Kidney epithelial cell (primary cell): ENCODE results near the gene SUV39H2. TPM values are rescaled to one million over a fixed set of nuclear protein-coding genes. Genes with fewer than 3 reads are reported as not detected.

Source experiments
- DNase-seq: peaks from one replicate; pipeline ENCODE4 v3.0.0-alpha.2; 2010; ENCODE audit warnings: low read depth
- H3K27me3 ChIP-seq: 2 replicates; pipeline ENCODE4 v1.6.0; 2011; ENCODE audit warnings: low read length; ENCODE audit not compliant: control insufficient read depth, insufficient read depth
- H3K36me3 ChIP-seq: 2 replicates; pipeline ENCODE4 v1.5.1; 2011; ENCODE audit warnings: low read length; ENCODE audit not compliant: control insufficient read depth, insufficient read depth
- H3K4me3 ChIP-seq: 2 replicates; pipeline ENCODE4 v1.5.1; 2011; ENCODE audit warnings: low read depth, mild to moderate bottlenecking, control low read depth, low read length
- total RNA-seq: library from RNA; depleted of rRNA; stranded (reverse); fragments of >200 nt; gene quantifications from 2 replicates; pipeline ENCODE4 v1.2.3, GENCODE V29; 2015
- TF ChIP-seq, protein P1 (sequence below): IDR thresholded peaks from 2 replicates; pipeline ENCODE4 v1.5.1; 2011; ENCODE audit warnings: mild to moderate bottlenecking, moderate library complexity, low read length, control low read depth, inconsistent platforms; ENCODE audit not compliant: insufficient read depth, poor library complexity, severe bottlenecking

The SUV39H2 gene, protein sequence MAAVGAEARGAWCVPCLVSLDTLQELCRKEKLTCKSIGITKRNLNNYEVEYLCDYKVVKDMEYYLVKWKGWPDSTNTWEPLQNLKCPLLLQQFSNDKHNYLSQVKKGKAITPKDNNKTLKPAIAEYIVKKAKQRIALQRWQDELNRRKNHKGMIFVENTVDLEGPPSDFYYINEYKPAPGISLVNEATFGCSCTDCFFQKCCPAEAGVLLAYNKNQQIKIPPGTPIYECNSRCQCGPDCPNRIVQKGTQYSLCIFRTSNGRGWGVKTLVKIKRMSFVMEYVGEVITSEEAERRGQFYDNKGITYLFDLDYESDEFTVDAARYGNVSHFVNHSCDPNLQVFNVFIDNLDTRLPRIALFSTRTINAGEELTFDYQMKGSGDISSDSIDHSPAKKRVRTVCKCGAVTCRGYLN
- total RNA-seq: 6.9 and 11.7 TPM in 2 replicates

DNA sequence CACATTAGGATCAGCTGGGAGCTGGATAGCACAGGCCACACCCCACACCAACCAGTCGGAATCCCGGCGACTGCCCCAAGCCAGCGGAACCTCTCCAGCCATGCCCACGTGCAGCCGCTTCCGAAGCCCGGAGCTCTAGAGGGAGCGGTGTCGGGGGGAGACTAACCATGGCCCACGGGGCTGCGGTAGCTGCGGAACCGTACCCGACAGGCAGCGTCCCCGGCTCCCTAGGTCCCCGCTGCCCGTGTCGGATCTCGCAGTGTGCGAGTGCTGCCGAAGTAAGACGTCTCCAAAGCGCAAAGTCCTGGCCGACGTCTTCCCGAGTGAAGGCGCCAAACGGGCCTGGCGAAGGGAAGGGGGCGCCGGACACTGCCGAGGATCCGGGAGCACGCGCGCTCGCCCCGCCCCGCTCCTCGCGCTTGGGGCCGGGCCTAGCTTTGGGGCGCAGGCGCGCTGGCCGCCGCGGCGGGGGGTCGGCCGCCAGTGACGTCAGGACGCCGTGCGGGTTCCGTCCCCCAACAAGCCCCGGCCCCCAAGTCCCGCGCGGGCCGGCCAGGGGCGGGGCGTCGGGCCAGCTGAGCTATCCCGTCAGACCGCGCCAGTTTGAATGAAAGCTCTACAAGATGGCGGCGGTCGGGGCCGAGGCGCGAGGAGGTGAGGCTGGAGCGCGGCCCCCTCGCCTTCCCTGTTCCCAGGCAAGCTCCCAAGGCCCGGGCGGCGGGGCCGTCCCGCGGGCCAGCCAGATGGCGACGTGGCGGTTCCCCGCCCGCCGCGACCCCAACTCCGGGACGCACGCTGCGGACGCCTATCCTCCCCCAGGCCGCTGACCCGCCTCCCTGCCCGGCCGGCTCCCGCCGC lies at the start of gene SUV39H2:
Gene SUV39H2, plus strand, starts transcription at position 601 of the 858 bp plus-strand sequence. Its CDS starts 23 bp downstream, at position 624.
- peak within 1 kb of the TSS; percentile 64 for H3K4me3 ChIP-seq
- DNase-seq: peak; percentile 71
- TF ChIP-seq, protein P1, sequence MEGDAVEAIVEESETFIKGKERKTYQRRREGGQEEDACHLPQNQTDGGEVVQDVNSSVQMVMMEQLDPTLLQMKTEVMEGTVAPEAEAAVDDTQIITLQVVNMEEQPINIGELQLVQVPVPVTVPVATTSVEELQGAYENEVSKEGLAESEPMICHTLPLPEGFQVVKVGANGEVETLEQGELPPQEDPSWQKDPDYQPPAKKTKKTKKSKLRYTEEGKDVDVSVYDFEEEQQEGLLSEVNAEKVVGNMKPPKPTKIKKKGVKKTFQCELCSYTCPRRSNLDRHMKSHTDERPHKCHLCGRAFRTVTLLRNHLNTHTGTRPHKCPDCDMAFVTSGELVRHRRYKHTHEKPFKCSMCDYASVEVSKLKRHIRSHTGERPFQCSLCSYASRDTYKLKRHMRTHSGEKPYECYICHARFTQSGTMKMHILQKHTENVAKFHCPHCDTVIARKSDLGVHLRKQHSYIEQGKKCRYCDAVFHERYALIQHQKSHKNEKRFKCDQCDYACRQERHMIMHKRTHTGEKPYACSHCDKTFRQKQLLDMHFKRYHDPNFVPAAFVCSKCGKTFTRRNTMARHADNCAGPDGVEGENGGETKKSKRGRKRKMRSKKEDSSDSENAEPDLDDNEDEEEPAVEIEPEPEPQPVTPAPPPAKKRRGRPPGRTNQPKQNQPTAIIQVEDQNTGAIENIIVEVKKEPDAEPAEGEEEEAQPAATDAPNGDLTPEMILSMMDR: peak; percentile 5

DNA sequence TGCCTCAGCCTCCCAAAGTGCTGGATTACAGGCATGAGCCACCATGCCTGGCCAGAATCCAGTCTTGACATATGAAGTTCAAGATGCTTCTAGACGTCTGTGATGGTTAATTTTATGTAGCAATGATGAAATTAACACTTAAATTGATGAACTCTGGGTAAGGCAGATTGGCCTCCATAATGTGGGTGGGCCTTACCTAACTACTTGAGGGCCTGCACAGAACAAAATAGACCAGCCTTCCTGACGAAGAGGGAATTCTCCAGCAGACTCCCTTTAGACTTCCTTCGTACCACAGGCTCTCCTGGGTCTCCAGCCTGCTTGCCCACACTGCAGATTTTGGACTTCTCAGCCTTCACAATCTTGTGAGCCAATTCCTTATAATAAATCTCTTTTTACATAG lies 45.6 kb upstream of the SUV39H2 start:
- no peaks in the 10 kb centered on the region for H3K27me3 ChIP-seq
- TF ChIP-seq, protein P1: no peak
- DNase-seq: no peak
- no peak overlapping the region for H3K4me3 ChIP-seq
- H3K36me3 ChIP-seq: no peaks in the 10 kb centered on the region

More for the DNA sequence above, at the start of gene SUV39H2:
- Histone ChIP-seq H3K27me3 (no peaks in the 10 kb centered on the region), H3K36me3 (no peaks in the 10 kb centered on the region)

DNA sequence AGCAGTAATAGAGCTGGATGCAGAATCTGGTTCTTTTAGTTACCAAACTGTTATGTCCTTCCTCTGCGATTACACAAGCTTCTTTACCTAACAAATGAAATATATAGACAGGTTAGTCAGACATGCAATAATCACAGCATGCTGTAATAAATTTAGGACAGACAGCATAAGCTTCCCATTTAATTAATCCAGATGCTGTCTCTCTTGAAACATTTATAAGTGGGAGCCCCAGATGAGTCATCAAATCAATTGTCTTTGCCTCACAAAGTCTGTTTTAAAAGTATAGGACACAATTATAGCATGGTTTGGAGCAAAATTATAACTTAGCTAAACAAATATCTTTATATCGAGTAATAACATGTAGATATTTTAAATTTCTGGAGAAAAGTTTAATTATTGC lies 42.5 kb upstream of the SUV39H2 start:
- TF ChIP-seq, protein P1: no peak
- no peaks in the 10 kb centered on the region for H3K27me3 ChIP-seq
- DNase-seq: no peak
- H3K4me3 ChIP-seq: no peak overlapping the region
- H3K36me3 ChIP-seq: no peaks in the 10 kb centered on the region

DNA sequence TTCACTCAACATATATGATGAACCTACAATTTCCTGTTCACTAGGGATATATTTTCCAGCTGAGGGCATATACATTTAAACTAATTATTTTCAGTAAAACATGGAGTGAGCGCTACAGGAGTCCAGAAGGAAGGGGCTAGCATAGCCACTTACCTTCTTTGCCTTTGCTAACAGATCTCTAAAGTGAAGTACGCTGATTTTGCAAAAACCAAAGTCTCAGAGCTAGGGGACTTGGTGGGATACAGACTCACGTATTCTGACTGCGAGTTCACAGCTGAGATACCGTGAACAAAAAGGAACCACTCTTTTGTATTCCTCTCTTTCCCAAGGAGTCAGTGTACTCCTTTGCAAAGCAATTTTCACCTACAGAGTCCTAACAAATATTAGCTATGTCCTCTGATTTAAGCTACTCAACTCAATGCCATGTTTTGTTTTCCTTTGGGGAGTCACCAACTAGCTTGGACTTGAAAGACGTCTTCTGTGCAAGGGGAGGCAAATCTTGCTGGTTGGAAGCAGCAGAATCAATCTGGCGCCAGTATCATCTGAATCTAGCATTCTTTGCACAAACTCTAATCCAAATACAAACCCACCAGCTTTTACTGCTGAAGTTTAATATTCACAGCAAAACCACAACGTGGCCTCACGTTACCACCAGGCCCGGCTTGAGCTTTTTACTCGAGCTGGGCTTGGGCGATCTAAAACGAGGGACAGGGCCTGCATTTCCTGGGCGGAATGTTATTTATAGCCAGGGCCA lies 41.5 kb upstream of the SUV39H2 start:
- peak overlapping the region; percentile 73 for H3K4me3 ChIP-seq
- no peak for DNase-seq
- TF ChIP-seq, protein P1: no peak
- no peaks in the 10 kb centered on the region for H3K36me3 ChIP-seq
- no peaks in the 10 kb centered on the region for H3K27me3 ChIP-seq

DNA sequence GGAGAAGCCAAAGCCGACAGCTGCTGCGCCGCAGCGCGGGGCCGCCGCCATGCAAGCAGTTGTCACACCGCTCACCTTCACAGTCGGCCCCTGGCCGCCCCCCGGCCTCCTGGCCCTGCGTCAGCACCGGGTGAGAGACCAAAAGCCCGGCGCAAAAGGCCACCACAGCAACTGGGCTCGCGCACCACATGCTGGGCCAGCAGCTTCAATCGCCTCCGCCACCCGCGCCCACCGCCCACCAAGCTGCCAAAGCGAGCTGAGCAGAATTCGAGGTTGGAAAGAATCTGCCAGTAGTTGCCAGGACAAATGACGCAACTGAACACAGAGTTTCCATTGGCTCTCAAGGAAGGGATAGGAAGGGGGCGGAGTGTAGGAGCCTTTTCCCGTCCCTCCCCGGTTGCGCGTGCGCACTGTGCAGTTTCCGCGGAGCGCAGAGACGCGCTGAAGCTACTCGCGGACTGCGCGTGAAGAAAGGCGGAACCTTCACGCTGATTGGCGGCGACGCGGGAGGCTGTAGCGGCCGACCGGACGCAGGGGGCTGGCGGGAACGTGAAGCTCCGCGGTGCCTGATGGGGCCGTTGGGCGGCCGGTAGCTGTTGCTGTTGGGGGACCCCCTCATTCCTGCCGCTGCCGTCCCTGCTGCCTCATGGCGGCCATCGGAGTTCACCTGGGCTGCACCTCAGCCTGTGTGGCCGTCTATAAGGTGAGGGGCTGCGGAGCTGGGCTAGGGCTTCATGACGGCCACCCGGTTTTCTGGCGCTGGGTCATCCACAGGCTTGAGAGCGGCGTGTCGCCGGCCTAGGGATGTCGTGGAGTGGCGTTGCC lies 40.7 kb upstream of the SUV39H2 start, which contains the start of the genes CDNF, HSPA14 and MSANTD7:
Gene CDNF, minus strand, starts transcription at position 281 of the 825 bp plus-strand sequence. Its CDS starts 91 bp downstream, at position 190.
Gene HSPA14, plus strand, starts transcription at position 550 of the 825 bp plus-strand sequence. Its CDS starts 97 bp downstream, at position 647.
Gene MSANTD7, plus strand, starts transcription at position 550 of the 825 bp plus-strand sequence. CDS start 3,979 bp downstream, outside the sequence.
- Histone ChIP-seq H3K4me3 (peak within 1 kb of the TSS; percentile 91), H3K36me3 (no peaks in the 10 kb centered on the region), H3K27me3 (no peaks in the 10 kb centered on the region)
- TF ChIP-seq, protein P1: no peak
- DNase-seq: peak; percentile 95
